ENCODE measurements around the gene PKD2L2. TPM values are rescaled to one million over a fixed set of nuclear protein-coding genes. Genes with fewer than 3 reads are reported as not detected.
"Not testable (repeated sequence)": the region's sequence is repeated elsewhere in the genome, so short reads cannot be mapped to it uniquely, and the experiment has no call there.

PKD2L2 gene
- total RNA-seq, 1 donor from 2014 or later: not detected

DNA sequence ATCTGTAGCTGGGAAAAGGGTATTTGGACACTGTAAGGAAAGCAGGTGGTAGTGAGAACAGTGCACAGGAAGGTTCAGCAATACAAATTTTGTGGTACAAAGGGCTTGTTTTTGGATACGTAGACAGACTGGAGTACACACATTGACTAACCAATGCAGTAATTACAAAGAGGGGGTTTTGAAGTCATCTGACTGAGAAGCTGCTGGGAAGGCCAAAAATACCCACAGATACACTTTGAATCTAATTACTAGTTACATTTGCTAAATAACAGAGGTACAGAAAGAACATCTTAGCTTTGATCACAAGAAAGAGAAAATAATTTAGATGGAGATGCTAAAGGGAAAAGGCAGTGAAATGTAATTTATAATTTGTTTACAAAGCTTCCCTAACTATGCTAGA, 45.9 kb downstream of the PKD2L2 start:
- Mint-ChIP-seq H3K27me3 (ENCODE audit: low read depth) (no peaks in the 10 kb centered on the region), H3K27ac (no peak overlapping the region), H3K9me3 (no peaks in the 10 kb centered on the region), H3K4me1 (peaks cover 12% of the 10 kb centered on the region), H3K36me3 (peaks cover 28% of the 10 kb centered on the region), H3K4me3 (no peak overlapping the region)
- no peak for DNase-seq (ENCODE audit: low spot score in 2 of 2, unreplicated experiment in 2 of 2)
- no peak for TF ChIP-seq CTCF (IDR thresholded peaks at IDR 0.05; ENCODE audit: unreplicated experiment)

- Mint-ChIP-seq H3K27ac (no peak overlapping the region), H3K4me1 (peaks cover 12% of the 10 kb centered on the region), H3K9me3 (no peaks in the 10 kb centered on the region), H3K36me3 (peaks cover 32% of the 10 kb centered on the region), H3K4me3 (no peak overlapping the region), H3K27me3 (ENCODE audit: low read depth) (no peaks in the 10 kb centered on the region)
- no peak for DNase-seq (ENCODE audit: low spot score in 2 of 2, unreplicated experiment in 2 of 2)
- TF ChIP-seq CTCF (IDR thresholded peaks at IDR 0.05; ENCODE audit: unreplicated experiment): no peak
Measured at GRCh38 chr5:137935694-137936093, 46.4 kb downstream of the PKD2L2 start.

DNA sequence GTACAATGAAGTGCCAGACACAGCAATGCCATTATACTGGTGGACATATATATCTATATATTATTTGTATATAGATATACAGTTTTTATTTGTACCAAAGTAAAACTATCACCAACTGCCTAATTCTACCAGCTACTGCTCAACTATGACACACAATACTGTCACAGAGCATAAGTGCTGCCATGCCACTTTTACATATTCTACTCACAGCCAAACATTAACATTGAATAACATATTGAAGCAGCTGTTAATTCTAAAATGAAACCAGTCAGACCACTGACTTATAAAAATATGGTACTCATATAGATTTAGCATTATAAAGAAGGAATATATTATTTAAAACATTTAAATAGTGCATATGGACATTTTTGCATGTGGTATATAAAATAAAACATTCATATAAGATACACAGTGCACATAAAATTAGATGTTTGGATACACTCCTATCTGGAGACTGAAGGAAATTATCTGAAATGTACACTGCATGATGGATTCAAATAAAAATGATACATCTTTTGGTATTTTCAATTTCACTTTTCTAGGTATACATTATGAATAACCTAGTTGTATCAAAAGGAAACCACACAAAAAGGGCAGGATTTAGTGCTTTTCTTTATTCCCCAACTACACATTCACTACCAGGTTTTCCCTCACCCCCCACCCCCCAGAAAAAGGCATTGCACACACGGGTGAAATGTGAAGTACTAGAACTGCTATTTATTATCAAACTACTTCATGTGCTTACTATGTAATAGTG, 48.9 kb downstream of the PKD2L2 start:
- Mint-ChIP-seq H3K27me3 (ENCODE audit: low read depth) (no peaks in the 10 kb centered on the region), H3K9me3 (no peaks in the 10 kb centered on the region), H3K4me3 (no peak overlapping the region), H3K4me1 (peaks cover 9% of the 10 kb centered on the region), H3K27ac (no peak overlapping the region), H3K36me3 (peaks cover 44% of the 10 kb centered on the region)
- no peak for TF ChIP-seq CTCF (IDR thresholded peaks at IDR 0.05; ENCODE audit: unreplicated experiment)
- DNase-seq (ENCODE audit: low spot score in 2 of 2, unreplicated experiment in 2 of 2): no peak

- Mint-ChIP-seq H3K4me3 (no peak overlapping the region), H3K27ac (no peak overlapping the region)
Measured at GRCh38 chr5:137938751-137939143, 49.5 kb downstream of the PKD2L2 start.

GRCh38 chr5:137939331-137939730, 50.1 kb downstream of the PKD2L2 start:
- Mint-ChIP-seq H3K9me3 (no peaks in the 10 kb centered on the region), H3K27ac (no peak overlapping the region), H3K27me3 (ENCODE audit: low read depth) (no peaks in the 10 kb centered on the region), H3K36me3 (peaks cover 47% of the 10 kb centered on the region), H3K4me3 (no peak overlapping the region), H3K4me1 (no peaks in the 10 kb centered on the region)
- DNase-seq (ENCODE audit: low spot score in 2 of 2, unreplicated experiment in 2 of 2): no peak
- no peak for TF ChIP-seq CTCF (IDR thresholded peaks at IDR 0.05; ENCODE audit: unreplicated experiment)

More at GRCh38 chr5:137938751-137939143, 49.5 kb downstream of the PKD2L2 start:
- DNase-seq (ENCODE audit: low spot score in 2 of 2, unreplicated experiment in 2 of 2): no peak
- H3K9me3 Mint-ChIP-seq: no peaks in the 10 kb centered on the region
- H3K27me3 Mint-ChIP-seq (ENCODE audit: low read depth): no peaks in the 10 kb centered on the region
- no peak for TF ChIP-seq CTCF (IDR thresholded peaks at IDR 0.05; ENCODE audit: unreplicated experiment)
- peaks cover 44% of the 10 kb centered on the region for H3K36me3 Mint-ChIP-seq
- peaks cover 3% of the 10 kb centered on the region for H3K4me1 Mint-ChIP-seq

- H3K27ac Mint-ChIP-seq; H3K4me3 Mint-ChIP-seq; H3K9me3 Mint-ChIP-seq; DNase-seq (ENCODE audit: low spot score in 2 of 2, unreplicated experiment in 2 of 2); H3K27me3 Mint-ChIP-seq (ENCODE audit: low read depth); H3K4me1 Mint-ChIP-seq: not testable (repeated sequence)
- peaks cover 57% of the 10 kb centered on the region for H3K36me3 Mint-ChIP-seq
Measured at GRCh38 chr5:137944280-137944679, 55.0 kb downstream of the PKD2L2 start.

Data from mesothelial cell of epicardium (in vitro differentiated cells).